ENCODE data around the gene NPW.

GRCh38 chr16:1980770-1981087 is 38.9 kb upstream of the NPW start:
- TF ChIP-seq TEAD4 (IDR thresholded peaks at IDR 0.05; ENCODE audit: low read length) (no peak), TEAD4 (CRISPR knock-in tag; IDR thresholded peaks at IDR 0.05; ENCODE audit: borderline replicate concordance) (no peak), MXI1 (IDR thresholded peaks at IDR 0.05; ENCODE audit: low read depth, low read length) (no peak), POLR2A (conservative IDR thresholded peaks at IDR 0.05) (peak; percentile 32; the same call in 1 of the 2 replicates), GABPA (tag; conservative IDR thresholded peaks at IDR 0.05; ENCODE audit: low read depth) (no peak), ZNF253 (CRISPR knock-in tag; conservative IDR thresholded peaks at IDR 0.05) (no peak), POLR2AphosphoS5 (IDR thresholded peaks at IDR 0.05; ENCODE audit: control insufficient read depth, insufficient read depth, low read depth, low read length) (no peak), TBP (optimal IDR thresholded peaks at IDR 0.05; ENCODE audit: low read depth, low read length) (no peak), PTTG1 (tag; IDR thresholded peaks at IDR 0.05; ENCODE audit: low read depth) (no peak)
- TF ChIP-seq, protein P1, sequence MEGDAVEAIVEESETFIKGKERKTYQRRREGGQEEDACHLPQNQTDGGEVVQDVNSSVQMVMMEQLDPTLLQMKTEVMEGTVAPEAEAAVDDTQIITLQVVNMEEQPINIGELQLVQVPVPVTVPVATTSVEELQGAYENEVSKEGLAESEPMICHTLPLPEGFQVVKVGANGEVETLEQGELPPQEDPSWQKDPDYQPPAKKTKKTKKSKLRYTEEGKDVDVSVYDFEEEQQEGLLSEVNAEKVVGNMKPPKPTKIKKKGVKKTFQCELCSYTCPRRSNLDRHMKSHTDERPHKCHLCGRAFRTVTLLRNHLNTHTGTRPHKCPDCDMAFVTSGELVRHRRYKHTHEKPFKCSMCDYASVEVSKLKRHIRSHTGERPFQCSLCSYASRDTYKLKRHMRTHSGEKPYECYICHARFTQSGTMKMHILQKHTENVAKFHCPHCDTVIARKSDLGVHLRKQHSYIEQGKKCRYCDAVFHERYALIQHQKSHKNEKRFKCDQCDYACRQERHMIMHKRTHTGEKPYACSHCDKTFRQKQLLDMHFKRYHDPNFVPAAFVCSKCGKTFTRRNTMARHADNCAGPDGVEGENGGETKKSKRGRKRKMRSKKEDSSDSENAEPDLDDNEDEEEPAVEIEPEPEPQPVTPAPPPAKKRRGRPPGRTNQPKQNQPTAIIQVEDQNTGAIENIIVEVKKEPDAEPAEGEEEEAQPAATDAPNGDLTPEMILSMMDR (IDR thresholded peaks at IDR 0.05 in 2 of 3, conservative IDR thresholded peaks at IDR 0.05 in 1 of 3; ENCODE audit: insufficient read depth in 2 of 3, low read depth in 1 of 3, low read length in 3 of 3), result no peak
- TF ChIP-seq, protein P2, sequence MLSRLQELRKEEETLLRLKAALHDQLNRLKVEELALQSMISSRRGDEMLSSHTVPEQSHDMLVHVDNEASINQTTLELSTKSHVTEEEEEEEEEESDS (CRISPR knock-in tag; IDR thresholded peaks at IDR 0.05), result no peak

Data from K562 (cell line).